CD4-positive, alpha-beta T cell treated with Interferon alpha-2 for 1 hour (primary cell): ENCODE data around the gene NBAS.
"Not testable (repeated sequence)": the region's sequence is repeated elsewhere in the genome, so short reads cannot be mapped to it uniquely, and the experiment has no call there.

ENCODE experiments used
- DNase-seq, 2 donors: peaks; one replicate each; pipeline ENCODE4 v3.0.0-alpha.2; 2020 to 2022

Gene NBAS

DNA sequence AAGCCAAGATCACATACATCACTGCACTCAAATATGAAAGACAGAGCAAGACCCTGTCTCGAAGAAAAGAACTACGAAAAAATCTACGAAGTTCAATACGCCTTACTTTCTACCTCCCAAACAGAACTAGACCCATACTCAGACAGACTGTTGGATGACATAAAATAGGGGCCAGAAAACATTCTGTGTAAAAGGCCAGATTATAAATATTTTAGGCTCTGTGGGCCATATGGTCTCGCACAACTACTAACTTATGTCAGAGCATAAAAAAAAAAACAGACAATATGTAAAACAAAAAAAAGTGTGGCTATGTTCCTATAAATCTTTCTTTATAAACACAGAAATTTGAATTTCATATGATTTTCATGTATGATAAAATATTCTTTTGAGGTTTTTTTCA, 40.8 kb downstream of the NBAS start:
- no peak for DNase-seq

DNA sequence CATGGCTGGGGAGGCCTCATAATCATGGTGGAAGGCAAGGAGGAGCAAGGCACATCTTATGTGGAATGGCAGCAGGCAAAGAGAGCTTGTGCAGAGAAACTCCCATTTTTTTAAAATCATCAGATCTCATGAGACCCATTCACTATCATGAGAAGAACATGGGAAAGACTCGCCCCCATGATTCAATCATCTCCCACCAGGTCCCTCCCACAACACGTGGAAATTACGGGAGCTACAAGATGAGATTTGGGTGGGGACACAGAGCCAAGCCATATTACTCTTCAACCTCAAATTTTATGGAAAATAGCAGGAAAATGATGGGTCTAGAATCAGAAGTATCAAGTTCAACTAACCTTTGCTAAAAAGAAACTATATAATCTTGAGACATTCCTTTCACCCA, 42.4 kb downstream of the NBAS start:
- not testable (repeated sequence) for DNase-seq

GRCh38 chr2:15517793-15518192, 43.3 kb downstream of the NBAS start:
- DNase-seq, result no peak

GRCh38 chr2:15511686-15512085, 49.4 kb downstream of the NBAS start:
- DNase-seq, result no peak

DNA sequence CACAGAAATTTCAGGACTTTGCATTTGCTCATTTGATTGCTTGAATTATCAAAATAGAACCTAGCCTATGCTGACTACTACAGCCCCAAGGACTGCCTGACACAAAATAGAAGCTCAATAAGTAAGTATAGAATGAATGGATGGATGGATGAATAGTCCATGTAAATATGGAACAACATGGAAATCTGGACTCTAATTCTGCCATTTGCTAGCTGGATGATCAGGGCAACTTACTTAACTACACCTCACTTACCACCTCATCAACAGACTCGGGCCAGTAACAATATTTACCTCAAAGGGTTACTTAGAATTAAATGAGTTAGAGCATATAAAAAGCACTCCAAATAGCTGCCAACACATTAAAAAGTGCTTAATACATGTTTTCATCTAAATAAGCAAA, 50.6 kb downstream of the NBAS start:
- DNase-seq, result no peak

DNA sequence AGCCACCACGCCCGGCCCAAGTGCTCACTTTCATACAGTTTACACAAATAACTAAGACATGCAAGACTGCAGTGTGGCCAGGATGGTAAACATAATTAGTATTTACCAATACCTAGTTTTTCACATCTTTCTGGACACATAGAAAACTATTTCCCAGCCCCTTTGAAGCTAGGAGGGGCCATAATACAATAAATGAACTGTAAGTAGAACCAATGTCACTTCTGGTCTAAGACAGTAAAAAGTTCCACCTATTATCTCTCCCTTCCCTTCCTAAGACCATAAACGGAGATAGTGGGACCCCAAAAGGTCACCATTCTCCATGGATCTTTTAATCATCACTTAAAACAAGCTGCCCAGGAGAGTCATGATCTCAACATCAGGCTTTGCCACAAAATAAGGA, 51.0 kb downstream of the NBAS start:
- DNase-seq, result no peak

DNA sequence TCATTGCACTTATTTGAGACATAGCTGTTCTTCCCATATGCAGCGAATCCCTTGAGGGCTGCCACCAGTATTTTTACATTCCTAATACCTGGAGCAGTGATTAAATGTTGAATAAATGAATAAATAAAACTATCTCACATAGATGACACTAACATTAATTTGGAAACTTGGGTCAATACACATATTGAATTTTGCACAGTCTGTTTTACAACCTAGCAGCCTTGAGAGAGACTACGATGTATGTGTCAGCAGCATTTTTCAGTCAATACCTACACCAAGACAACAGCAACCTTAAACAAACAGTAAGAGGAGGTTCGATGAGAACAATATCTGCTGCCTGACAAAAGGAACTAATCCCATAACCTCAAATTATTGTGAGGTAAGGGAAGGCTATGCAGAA, 53.4 kb downstream of the NBAS start:
- DNase-seq, result no peak

GRCh38 chr2:15507061-15507460, 54.1 kb downstream of the NBAS start:
- no peak for DNase-seq

DNA sequence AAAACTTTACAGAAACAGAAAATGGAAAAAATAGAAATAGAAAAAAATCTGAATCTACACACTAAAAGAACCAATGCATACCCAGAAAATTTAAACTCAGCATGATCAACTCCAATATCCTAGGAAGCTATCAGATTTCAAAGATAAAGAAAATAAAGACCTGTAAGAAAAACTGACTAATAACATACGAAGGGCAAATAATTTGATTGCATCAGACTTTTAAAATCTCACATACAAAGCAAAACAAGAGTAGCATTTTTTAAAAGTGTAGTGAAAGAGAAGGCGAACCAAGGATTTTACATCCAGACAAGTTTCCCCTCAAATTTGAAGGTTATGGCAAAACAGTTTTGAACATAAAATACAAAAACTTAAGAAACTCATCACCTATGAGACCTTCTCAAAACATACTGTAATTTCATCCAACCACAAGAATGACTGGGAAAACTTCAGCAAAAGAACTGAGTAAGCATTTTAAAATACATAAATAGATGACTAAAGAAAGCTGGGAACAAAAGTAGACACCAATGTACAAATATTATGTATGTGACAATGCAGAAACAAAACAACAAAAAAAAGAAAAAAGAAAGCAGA, 54.8 kb downstream of the NBAS start:
- DNase-seq, result no peak

GRCh38 chr2:15504882-15505663, 56.1 kb downstream of the NBAS start:
- DNase-seq, result no peak

GRCh38 chr2:15499251-15499650, 61.9 kb downstream of the NBAS start:
- not testable (repeated sequence) for DNase-seq

GRCh38 chr2:15498554-15498953, 62.6 kb downstream of the NBAS start:
- DNase-seq, result no peak

GRCh38 chr2:15494877-15495276, 66.3 kb downstream of the NBAS start:
- DNase-seq, result no peak

DNA sequence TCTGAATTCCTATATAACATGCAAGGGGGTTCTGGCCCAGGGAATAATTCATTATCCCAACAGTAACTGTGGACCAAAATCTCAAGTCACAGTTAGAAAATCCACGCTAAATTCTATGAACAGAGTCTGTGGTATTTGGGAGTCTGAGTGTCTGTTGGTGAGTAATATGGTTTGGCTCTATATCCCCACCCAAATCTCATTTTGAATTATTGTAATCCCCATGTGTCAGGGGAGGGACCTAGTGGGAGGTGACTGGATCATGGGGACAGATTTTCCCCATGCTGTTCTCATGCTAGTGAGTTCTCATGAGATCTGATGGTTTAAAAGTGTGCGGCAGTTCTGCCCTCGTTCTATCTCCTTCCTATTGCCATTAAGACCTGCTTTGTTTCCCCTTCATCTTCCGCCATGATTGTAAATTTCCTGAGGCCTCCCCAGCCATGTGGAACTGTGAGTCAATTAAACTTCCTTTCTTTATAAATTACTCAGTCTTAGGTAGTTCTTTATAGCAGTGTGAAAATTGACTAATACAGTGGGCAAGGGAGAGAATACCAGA, 68.3 kb downstream of the NBAS start:
- DNase-seq, result no peak

DNA sequence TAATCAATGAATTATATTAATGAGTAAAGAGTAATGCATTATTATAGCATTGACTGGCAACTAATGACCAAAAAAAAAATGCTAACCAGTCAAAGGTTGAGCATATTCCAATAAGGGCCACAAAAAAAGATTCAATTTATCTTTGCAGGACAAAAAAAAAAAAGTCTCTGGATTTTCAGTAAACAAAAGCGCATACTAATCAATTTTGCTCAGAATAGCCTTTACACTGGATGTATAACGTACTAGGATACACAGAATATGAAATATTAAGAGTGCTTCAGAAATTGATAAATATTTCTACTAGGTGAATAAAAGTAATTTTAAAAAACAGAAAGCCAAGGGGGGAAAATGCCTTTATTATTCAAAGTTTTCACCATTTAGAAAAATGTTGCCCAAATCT, 74.4 kb downstream of the NBAS start:
- DNase-seq, result no peak

- no peak for DNase-seq
These were observed 75.2 kb downstream of the NBAS start for GRCh38 chr2:15485949-15486348.

DNA sequence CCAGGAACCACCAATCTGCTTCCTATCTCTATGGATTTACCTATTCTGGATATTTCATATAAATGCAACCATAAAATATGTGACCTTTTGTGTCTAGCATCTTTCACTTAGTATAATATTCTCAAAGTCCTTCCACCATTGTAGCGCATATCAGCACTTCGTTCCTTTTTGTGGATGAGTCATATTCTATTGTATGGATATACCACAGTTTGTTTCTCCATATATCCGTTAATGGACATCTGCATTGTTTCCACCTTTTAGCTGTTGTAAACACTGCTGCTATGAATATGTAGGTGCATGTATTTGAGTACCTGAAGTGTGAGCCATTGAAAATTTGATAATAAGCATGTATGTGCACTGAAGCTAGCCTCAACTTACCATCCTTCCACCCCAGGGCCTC, 80.1 kb downstream of the NBAS start:
- DNase-seq, result no peak

DNA sequence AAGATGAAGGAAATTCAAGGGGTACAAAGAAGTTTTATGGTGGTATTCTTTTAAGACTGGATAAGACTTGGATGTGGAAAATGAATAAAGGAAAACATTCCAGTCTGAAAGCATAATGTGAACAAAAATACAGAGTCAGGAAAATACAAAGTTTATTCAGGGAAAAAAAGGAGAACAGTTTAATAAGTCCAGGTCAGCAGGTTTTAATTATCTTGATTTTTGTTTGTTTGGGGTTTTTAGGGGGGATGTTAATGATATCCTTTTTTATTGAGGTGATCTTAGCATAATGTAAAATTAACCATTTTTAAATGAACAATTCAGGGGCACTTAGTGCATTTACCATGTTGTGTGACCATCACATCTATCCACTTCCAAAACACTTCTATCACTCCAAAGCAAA, 80.6 kb downstream of the NBAS start:
- DNase-seq, result no peak

- DNase-seq, result no peak
These were observed 88.3 kb downstream of the NBAS start for GRCh38 chr2:15472876-15473275.

- no peak for DNase-seq
These were observed 89.0 kb downstream of the NBAS start for GRCh38 chr2:15472133-15472532.

- no peak for DNase-seq
These were observed 89.5 kb downstream of the NBAS start for GRCh38 chr2:15471606-15472005.

- no peak for DNase-seq
These were observed 101.0 kb downstream of the NBAS start for GRCh38 chr2:15460112-15460620.

DNA sequence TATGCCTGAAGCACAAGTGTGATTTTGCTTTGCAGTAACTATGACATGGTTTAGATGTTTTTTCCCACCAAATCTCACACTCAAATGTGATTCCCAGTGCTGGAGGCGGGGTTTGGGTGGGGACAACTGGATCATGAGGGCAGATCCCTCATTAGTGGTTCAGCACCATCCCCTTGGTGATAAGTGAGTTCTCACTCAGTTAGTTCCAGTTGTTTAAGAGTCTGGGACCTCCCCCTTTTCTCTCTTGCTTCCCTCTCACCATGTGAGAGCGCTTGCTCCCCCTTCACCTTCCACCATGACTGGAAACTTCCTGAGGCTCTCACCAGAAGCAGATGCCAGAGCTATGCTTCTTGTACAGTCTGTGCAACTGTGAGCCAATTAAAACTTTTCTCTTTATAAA, 102.9 kb downstream of the NBAS start:
- no peak for DNase-seq

GRCh38 chr2:15457868-15458267, 103.3 kb downstream of the NBAS start:
- DNase-seq, result no peak
